Measurements from ENCODE around the gene PILRB.

Gene PILRB

DNA sequence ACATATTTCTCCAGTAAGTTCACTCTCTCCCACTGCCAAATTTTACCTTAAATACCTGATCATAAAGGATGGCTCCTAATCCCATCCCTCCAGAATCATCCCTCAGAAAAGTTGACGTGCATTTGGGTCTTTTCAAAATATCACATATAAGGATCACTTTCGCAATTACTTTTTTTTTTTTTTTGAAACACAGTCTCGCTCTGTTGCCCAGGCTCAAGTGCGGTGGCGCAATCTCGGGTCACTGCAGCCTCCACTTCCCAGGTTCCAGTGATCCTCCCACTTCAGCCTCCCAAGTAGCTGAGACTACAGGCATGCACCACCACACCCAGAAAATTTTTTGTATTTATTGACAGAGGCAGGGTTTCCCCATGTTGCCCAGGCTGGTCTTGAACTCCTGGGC is 53.2 kb downstream of the PILRB start:
- DNase-seq: no peak

GRCh38 chr7:100413346-100413745 is 55.4 kb downstream of the PILRB start:
- no peak for DNase-seq

DNA sequence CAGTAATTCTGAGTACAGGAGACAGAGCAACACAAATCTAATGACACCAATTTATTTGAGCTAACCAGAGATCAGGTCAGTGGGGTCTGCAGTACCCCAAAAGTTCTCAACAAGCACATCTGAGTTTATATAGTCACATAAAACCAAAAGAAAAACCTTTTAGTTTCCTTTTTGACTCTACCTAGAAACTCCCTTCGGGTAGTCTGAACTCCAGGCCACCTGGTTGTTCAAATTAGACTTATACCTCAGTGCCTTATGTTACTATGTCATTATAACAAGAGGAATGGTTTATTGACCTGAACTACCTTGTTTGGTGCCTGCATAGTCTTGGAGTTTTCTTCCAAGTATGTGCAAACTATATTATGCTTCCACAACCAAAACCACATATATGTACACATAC is 56.0 kb downstream of the PILRB start:
- no peak for DNase-seq

- no peak for DNase-seq
Observed at GRCh38 chr7:100415448-100415847, 57.5 kb downstream of the PILRB start.

Data from activated CD4-positive, alpha-beta T cell treated with anti-CD3 and anti-CD28 coated beads, Interleukin-2, amount 50 U/mL, for 4 hours (primary cell).